ENCODE data around the gene CTTN. TPM values are rescaled to one million over a fixed set of nuclear protein-coding genes. Genes with fewer than 3 reads are reported as not detected.
A peak's percentile ranks its signal among the peaks of the same experiment; 100 is the strongest.

CTTN gene
- total and polyA plus RNA-seq, 9 of the 15 experiments (the other 6 are each of a cell fraction or from before 2014, with no cell fraction given) = 9.9 to 158 (median 99.7) TPM

DNA sequence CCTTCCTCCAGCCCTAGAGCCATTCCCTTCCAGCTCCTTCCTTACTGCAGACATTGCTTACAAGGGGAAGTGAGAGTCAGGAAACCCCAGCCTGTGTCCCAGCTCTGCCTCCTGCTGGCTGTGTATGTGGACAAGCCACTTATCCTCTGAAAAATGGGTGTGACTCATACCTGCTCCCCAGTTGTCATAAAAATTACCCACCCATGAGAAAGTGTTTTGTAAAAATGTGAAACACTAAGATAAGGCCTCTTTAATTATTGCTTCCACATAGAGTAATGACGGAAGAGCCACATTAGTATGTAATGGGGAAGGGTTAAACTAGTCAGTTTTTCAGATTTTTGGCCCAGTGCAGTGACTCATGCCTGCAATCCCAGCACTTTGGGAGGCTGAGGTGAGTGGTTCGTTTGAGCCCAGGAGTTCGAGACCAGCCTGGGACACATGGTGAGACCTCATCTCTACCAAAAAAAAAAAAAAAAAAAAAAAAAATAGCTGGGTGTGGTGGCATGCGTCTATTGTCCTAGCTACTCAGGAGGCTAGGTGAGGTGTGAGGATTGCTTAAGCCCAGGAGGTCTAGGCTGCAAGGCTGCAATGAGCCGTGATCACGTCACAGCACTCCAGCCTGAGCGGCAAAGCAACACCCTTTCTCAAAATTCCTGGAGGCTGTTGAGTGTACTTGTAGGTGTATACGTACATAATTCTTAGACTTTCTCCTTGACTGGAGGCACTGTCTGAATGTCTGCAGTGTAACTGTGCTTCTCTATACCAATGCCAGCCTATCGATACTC lies 84.9 kb downstream of the CTTN start (continued):
- no peak for TF ChIP-seq ZNF324 (CRISPR knock-in tag; IDR thresholded peaks at IDR 0.05)
- TF ChIP-seq JUNB (CRISPR knock-in tag; conservative IDR thresholded peaks at IDR 0.05) = 0 out of 2 replicates have a peak, but pooled peaks have one; percentile 31
- TF ChIP-seq, protein P1, sequence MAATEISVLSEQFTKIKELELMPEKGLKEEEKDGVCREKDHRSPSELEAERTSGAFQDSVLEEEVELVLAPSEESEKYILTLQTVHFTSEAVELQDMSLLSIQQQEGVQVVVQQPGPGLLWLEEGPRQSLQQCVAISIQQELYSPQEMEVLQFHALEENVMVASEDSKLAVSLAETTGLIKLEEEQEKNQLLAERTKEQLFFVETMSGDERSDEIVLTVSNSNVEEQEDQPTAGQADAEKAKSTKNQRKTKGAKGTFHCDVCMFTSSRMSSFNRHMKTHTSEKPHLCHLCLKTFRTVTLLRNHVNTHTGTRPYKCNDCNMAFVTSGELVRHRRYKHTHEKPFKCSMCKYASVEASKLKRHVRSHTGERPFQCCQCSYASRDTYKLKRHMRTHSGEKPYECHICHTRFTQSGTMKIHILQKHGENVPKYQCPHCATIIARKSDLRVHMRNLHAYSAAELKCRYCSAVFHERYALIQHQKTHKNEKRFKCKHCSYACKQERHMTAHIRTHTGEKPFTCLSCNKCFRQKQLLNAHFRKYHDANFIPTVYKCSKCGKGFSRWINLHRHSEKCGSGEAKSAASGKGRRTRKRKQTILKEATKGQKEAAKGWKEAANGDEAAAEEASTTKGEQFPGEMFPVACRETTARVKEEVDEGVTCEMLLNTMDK (IDR thresholded peaks at IDR 0.05; ENCODE audit: borderline replicate concordance, insufficient read depth, low read depth, low read length, poor library complexity, severe bottlenecking) = peak; percentile 19
- no peak for TF ChIP-seq SMC3 (conservative IDR thresholded peaks at IDR 0.05; ENCODE audit: insufficient read depth, low read depth, low read length)
- TF ChIP-seq KLF1 (tag; IDR thresholded peaks at IDR 0.05) = no peak
- TF ChIP-seq HMG20A (CRISPR knock-in tag; conservative IDR thresholded peaks at IDR 0.05) = no peak
- TF ChIP-seq JUND (IDR thresholded peaks at IDR 0.05; ENCODE audit: borderline replicate concordance, low read depth, low read length) = peak; percentile 84
- TF ChIP-seq JUND (tag; IDR thresholded peaks at IDR 0.05; ENCODE audit: borderline replicate concordance, low read depth, low read length) = peak; percentile 87
- no peak for TF ChIP-seq LARP7 (IDR thresholded peaks at IDR 0.05)
- TF ChIP-seq CREM (IDR thresholded peaks at IDR 0.05; ENCODE audit: low read depth) = peak; percentile 37; the same call in 1 of the 2 replicates
- TF ChIP-seq SIN3B (IDR thresholded peaks at IDR 0.05; ENCODE audit: low read depth) = no peak
- TF ChIP-seq NFIX (CRISPR knock-in tag; IDR thresholded peaks at IDR 0.05; ENCODE audit: low read depth) = no peak
- peak; percentile 75; the same call in 1 of the 2 replicates for TF ChIP-seq SMARCA4 (IDR thresholded peaks at IDR 0.05)
- TF ChIP-seq SOX6 (IDR thresholded peaks at IDR 0.05) = peak; percentile 65
- peak; percentile 73 for TF ChIP-seq DPF2 (IDR thresholded peaks at IDR 0.05)
- no peak for TF ChIP-seq ZNF12 (CRISPR knock-in tag; IDR thresholded peaks at IDR 0.05)
- TF ChIP-seq, protein P2, sequence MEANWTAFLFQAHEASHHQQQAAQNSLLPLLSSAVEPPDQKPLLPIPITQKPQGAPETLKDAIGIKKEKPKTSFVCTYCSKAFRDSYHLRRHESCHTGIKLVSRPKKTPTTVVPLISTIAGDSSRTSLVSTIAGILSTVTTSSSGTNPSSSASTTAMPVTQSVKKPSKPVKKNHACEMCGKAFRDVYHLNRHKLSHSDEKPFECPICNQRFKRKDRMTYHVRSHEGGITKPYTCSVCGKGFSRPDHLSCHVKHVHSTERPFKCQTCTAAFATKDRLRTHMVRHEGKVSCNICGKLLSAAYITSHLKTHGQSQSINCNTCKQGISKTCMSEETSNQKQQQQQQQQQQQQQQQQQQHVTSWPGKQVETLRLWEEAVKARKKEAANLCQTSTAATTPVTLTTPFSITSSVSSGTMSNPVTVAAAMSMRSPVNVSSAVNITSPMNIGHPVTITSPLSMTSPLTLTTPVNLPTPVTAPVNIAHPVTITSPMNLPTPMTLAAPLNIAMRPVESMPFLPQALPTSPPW (CRISPR knock-in tag; IDR thresholded peaks at IDR 0.05) = peak; percentile 46; the same call in 1 of the 2 replicates
- no peak for TF ChIP-seq ZZZ3 (IDR thresholded peaks at IDR 0.05)
- no peak for TF ChIP-seq SMARCC2 (IDR thresholded peaks at IDR 0.05; ENCODE audit: low read depth)
- TF ChIP-seq, protein P3, sequence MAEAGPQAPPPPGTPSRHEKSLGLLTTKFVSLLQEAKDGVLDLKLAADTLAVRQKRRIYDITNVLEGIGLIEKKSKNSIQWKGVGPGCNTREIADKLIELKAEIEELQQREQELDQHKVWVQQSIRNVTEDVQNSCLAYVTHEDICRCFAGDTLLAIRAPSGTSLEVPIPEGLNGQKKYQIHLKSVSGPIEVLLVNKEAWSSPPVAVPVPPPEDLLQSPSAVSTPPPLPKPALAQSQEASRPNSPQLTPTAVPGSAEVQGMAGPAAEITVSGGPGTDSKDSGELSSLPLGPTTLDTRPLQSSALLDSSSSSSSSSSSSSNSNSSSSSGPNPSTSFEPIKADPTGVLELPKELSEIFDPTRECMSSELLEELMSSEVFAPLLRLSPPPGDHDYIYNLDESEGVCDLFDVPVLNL (CRISPR knock-in tag; IDR thresholded peaks at IDR 0.05; ENCODE audit: low read depth) = no peak
- TF ChIP-seq, protein P4, sequence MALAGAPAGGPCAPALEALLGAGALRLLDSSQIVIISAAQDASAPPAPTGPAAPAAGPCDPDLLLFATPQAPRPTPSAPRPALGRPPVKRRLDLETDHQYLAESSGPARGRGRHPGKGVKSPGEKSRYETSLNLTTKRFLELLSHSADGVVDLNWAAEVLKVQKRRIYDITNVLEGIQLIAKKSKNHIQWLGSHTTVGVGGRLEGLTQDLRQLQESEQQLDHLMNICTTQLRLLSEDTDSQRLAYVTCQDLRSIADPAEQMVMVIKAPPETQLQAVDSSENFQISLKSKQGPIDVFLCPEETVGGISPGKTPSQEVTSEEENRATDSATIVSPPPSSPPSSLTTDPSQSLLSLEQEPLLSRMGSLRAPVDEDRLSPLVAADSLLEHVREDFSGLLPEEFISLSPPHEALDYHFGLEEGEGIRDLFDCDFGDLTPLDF (CRISPR knock-in tag; IDR thresholded peaks at IDR 0.05) = no peak

Measured in K562 (cell line).